PFSK-1 (cell line): ENCODE measurements around the gene EIF4A2.

Experiments used
- FOXP2 ChIP-seq: optimal IDR thresholded peaks from 2 replicates; pipeline ENCODE3; 2011; ENCODE audit warnings: borderline replicate concordance, control low read depth, inconsistent platforms; ENCODE audit not compliant: insufficient read depth; ENCODE audit errors: extremely low read length, extremely low read depth
- POLR2AphosphoS5 ChIP-seq: IDR thresholded peaks from 2 replicates; pipeline ENCODE4 v1.6.1; 2012; ENCODE audit warnings: low read depth, mild to moderate bottlenecking, control low read depth, low read length, moderate library complexity
- SIN3A ChIP-seq: IDR thresholded peaks from 2 replicates; pipeline ENCODE4 v1.6.1; 2012; ENCODE audit warnings: mild to moderate bottlenecking, low read length, moderate library complexity, borderline replicate concordance; ENCODE audit not compliant: insufficient read depth
- TAF1 ChIP-seq: IDR thresholded peaks from 2 replicates; pipeline ENCODE4 v1.6.1; 2012; ENCODE audit warnings: low read length, control low read depth, borderline replicate concordance; ENCODE audit not compliant: insufficient read depth
- TF ChIP-seq, protein P1 (sequence below), 2 experiments: IDR thresholded peaks; 2 replicates each; pipeline versions ENCODE4 v1.6.1 to v1.8.0; 2011 to 2012; ENCODE audit warnings: low read depth in 2 of 2, low read length in 2 of 2, control low read depth in 1 of 2, inconsistent platforms in 1 of 2, mild to moderate bottlenecking in 1 of 2, moderate library complexity in 1 of 2; ENCODE audit not compliant: insufficient read depth in 1 of 2

EIF4A2 gene

DNA sequence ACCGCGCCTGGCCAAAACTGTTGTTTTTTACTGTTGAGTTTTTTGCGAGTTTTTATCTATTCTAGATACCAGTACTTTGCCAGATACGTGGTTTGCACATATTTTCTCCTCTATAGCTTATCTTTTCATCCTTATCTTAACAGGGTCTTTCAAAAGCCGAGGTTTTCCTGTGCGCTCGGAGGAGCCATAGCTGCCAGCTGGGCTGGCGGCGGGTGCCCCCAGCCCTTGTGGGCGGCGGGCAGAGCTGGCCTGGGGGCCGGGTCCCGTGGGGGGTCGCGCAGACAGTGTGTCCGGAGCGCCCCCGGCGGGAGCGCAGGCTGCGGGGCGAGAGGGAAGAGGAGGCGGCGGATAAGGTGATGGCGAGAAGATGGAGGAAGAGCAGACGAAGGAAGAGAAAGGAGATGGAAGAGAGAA lies 11.1 kb upstream of the EIF4A2 start:
- no peak for TF ChIP-seq TAF1

DNA sequence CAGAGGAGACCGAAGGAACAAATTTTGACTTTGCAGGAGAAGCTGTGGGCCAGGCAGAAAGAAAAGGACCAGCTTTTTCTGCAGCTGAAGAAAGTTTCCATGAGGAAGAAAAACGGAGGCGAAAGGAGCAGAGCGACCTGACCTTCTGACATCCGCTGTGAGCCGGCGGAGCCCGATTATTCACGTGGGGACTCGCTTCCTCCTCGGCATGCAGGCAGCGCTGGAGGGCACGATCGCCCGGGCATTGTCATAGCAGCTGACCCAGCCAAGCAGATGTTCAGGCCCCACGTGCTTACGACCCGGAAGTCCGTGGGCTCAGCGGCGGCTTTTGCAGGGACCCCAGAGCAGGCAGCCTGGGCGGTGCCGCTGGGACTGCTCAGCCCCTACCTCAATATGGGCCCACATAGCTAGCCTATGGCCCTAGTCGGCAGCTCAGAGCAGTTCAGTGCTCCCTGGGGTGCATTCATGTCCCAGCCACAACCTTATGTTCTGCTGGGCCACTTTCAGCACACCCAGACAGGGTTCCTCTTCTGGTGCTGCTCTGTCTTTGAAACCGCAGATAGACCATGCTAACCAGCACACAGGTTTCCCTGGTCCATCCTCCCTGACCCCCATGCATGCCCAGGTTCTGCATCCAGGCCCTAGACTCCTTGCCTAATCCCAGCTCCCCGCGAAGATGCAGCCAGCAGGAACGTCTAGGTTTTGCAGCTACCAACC lies 10.5 kb upstream of the EIF4A2 start:
- TF ChIP-seq TAF1 (no peak), POLR2AphosphoS5 (no peak), SIN3A (no peak), FOXP2 (no peak)
- TF ChIP-seq, protein P1, sequence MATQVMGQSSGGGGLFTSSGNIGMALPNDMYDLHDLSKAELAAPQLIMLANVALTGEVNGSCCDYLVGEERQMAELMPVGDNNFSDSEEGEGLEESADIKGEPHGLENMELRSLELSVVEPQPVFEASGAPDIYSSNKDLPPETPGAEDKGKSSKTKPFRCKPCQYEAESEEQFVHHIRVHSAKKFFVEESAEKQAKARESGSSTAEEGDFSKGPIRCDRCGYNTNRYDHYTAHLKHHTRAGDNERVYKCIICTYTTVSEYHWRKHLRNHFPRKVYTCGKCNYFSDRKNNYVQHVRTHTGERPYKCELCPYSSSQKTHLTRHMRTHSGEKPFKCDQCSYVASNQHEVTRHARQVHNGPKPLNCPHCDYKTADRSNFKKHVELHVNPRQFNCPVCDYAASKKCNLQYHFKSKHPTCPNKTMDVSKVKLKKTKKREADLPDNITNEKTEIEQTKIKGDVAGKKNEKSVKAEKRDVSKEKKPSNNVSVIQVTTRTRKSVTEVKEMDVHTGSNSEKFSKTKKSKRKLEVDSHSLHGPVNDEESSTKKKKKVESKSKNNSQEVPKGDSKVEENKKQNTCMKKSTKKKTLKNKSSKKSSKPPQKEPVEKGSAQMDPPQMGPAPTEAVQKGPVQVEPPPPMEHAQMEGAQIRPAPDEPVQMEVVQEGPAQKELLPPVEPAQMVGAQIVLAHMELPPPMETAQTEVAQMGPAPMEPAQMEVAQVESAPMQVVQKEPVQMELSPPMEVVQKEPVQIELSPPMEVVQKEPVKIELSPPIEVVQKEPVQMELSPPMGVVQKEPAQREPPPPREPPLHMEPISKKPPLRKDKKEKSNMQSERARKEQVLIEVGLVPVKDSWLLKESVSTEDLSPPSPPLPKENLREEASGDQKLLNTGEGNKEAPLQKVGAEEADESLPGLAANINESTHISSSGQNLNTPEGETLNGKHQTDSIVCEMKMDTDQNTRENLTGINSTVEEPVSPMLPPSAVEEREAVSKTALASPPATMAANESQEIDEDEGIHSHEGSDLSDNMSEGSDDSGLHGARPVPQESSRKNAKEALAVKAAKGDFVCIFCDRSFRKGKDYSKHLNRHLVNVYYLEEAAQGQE (IDR thresholded peaks at IDR 0.05; ENCODE audit: insufficient read depth in 1 of 2, low read depth in 2 of 2, low read length in 2 of 2): no peak

DNA sequence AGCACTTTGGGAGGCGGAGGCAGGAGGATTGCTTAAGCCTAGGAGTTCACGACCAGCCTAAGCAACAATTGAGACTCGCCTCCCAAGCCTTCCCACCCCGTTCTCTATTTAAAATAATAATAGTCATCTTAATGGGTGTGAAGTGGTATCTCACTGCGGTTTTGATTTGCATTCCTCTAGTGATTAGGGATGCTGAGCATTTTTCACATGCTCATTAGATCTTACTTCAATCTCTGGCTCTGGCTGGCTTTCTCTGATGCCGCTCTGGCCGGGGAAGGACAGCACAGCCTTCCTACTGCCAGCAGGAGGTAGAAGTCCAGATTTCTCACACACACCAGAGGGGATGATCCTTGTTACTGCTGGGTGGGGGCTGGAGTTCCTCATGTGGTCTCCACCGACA lies 7.4 kb upstream of the EIF4A2 start:
- TF ChIP-seq, protein P1 (IDR thresholded peaks at IDR 0.05; ENCODE audit: insufficient read depth in 1 of 2, low read depth in 2 of 2, low read length in 2 of 2): no peak
- TF ChIP-seq POLR2AphosphoS5 (no peak), TAF1 (no peak), SIN3A (no peak), FOXP2 (no peak)

DNA sequence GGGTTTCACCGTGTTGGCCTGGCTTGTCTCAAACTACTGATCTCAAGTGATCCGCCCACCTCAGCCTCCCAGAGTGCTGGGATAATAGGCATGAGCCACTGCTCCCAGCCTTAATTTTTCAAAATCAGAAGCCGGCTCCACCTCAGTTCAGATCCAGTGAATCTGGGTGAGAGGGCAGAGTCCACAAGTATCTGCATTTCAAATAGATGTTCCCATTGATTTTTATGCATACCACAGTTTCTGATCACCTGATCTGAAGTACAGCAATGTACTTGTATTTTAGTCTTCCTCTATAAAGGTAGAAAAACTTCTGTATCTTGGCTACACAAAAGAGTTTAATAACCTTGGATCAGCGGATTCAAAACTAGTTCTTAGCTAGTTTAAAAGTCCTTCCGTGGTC lies 4.2 kb upstream of the EIF4A2 start:
- TF ChIP-seq TAF1: no peak
- TF ChIP-seq, protein P1 (IDR thresholded peaks at IDR 0.05; ENCODE audit: insufficient read depth in 1 of 2, low read depth in 2 of 2, low read length in 2 of 2): no peak
- no peak for TF ChIP-seq POLR2AphosphoS5
- no peak for TF ChIP-seq SIN3A
- TF ChIP-seq FOXP2: no peak

DNA sequence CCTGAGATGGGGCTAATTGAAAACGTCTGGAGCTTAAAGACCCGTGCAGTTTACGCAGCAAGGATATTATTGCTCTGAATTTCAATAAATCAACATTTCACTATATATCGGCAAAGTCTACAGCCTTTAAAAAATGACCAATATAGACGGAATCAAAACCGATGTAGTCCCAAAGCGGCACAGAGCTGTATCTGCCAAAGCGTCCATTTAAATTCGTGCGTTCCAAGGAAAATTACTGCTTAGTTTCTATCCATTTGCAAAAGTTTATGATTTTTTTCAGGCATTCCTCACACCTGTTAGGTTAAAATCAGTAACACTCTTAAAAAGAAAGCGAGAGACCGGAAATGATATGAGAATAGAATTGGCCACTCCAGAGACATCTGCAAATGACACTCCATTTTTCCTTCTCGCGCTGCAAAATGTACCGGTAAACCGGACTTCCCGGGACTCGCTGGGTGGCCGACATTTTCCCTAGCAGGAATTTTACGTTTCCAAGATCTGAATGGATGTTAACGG lies 777 bp upstream of the EIF4A2 start:
- TF ChIP-seq, protein P1 (IDR thresholded peaks at IDR 0.05; ENCODE audit: insufficient read depth in 1 of 2, low read depth in 2 of 2, low read length in 2 of 2): no peak
- TF ChIP-seq TAF1: no peak
